Non-pigmented ciliary epithelial cell (primary cell): ENCODE measurements around the gene TMPO.
A peak's percentile ranks its signal among the peaks of the same experiment; 100 is the strongest.
"Not testable (repeated sequence)": the region's sequence is repeated elsewhere in the genome, so short reads cannot be mapped to it uniquely, and the experiment has no call there.

Source experiments
- DNase-seq: peaks from one replicate; pipeline ENCODE4 v3.0.0-alpha.2; 2010; ENCODE audit warnings: low read depth

TMPO gene

GRCh38 chr12:98578821-98579220 lies 63.4 kb downstream of the TMPO start:
- no peak for DNase-seq

GRCh38 chr12:98579347-98579746 lies 64.0 kb downstream of the TMPO start:
- no peak for DNase-seq

- no peak for DNase-seq
Observed at GRCh38 chr12:98579835-98580234, 64.4 kb downstream of the TMPO start.

GRCh38 chr12:98580695-98581094 lies 65.3 kb downstream of the TMPO start:
- no peak for DNase-seq

- no peak for DNase-seq
Observed at GRCh38 chr12:98581101-98581500, 65.7 kb downstream of the TMPO start.

- DNase-seq, result no peak
Observed at GRCh38 chr12:98582093-98582492, 66.7 kb downstream of the TMPO start.

- DNase-seq, result no peak
Observed at GRCh38 chr12:98587084-98587483, 71.7 kb downstream of the TMPO start.

GRCh38 chr12:98591209-98591608 lies 75.8 kb downstream of the TMPO start:
- DNase-seq, result no peak

- DNase-seq, result no peak
Observed at GRCh38 chr12:98592825-98593322, 77.5 kb downstream of the TMPO start.

GRCh38 chr12:98593351-98594049 lies 78.1 kb downstream of the TMPO start, which contains the start of gene SLC25A3:
TSS of gene SLC25A3 (plus strand) at chr12:98593686. CDS start at chr12:98593979, 293 bp downstream.
- DNase-seq, result peak; percentile 95

GRCh38 chr12:98594050-98594835 lies 78.9 kb downstream of the TMPO start:
- no peak for DNase-seq

- no peak for DNase-seq
Observed at GRCh38 chr12:98595243-98595988, 80.0 kb downstream of the TMPO start.

- DNase-seq, result not testable (repeated sequence)
Observed at GRCh38 chr12:98597313-98597712, 81.9 kb downstream of the TMPO start.
